Esophagus muscularis mucosa (tissue), 4 donors: ENCODE data around the gene TSC2. TPM values are rescaled to one million over a fixed set of nuclear protein-coding genes. Genes with fewer than 3 reads are reported as not detected.
A peak's percentile ranks its signal among the peaks of the same experiment; 100 is the strongest.

Source experiments
- DNase-seq: peaks from one replicate; pipeline ENCODE4 v3.0.0-alpha.2; 2017; ENCODE audit errors: extremely low spot score
- H3K27ac ChIP-seq, 4 donors: fragments of 200-600 bp; sonication (generic); replicated peaks in 1 of 4; 1 replicate in 3 of 4; 2 replicates in 1 of 4; pipeline ENCODE4 v1.5.1; 2016 to 2019; ENCODE audit warnings: mild to moderate bottlenecking in 1 of 4
- H3K27me3 ChIP-seq, 4 donors: fragments of 200-600 bp; sonication (generic); one replicate each; pipeline versions ENCODE4 v1.5.1 to v1.6.0; 2016 to 2019
- H3K36me3 ChIP-seq, 4 donors: fragments of 200-600 bp; sonication (generic); one replicate each; pipeline ENCODE4 v1.5.1; 2016 to 2019
- H3K4me1 ChIP-seq, 4 donors: fragments of 200-600 bp; sonication (generic); one replicate each; pipeline ENCODE4 v1.5.1; 2016 to 2019
- H3K4me3 ChIP-seq, 4 donors: fragments of 200-600 bp; sonication (generic); 1 replicate in 2 of 4; 2 replicates in 2 of 4; pipeline ENCODE4 v1.5.1; 2016 to 2019; ENCODE audit warnings: mild to moderate bottlenecking in 4 of 4, moderate library complexity in 1 of 4
- H3K9me3 ChIP-seq, 4 donors: fragments of 200-600 bp; sonication (generic); 1 replicate in 3 of 4; 2 replicates in 1 of 4; pipeline ENCODE4 v1.5.1; 2016 to 2019
- CTCF ChIP-seq, 3 experiments: fragments of 200-600 bp in 2 of 3; fragments of 450-650 bp in 1 of 3; sonication (generic) in 2 of 3; IDR thresholded peaks; one replicate each; pipeline ENCODE4 v1.5.1; 2017 to 2019; ENCODE audit warnings: antibody characterized with exemption in 3 of 3, mild to moderate bottlenecking in 2 of 3, moderate library complexity in 1 of 3
- EP300 ChIP-seq: sonication (generic); formaldehyde crosslinking; IDR thresholded peaks from one replicate; pipeline ENCODE4 v1.6.1; 2017; ENCODE audit warnings: antibody characterized with exemption
- POLR2A ChIP-seq: fragments of 450-650 bp; IDR thresholded peaks from one replicate; pipeline ENCODE4 v1.6.1; 2017; ENCODE audit warnings: antibody characterized with exemption, moderate library complexity, mild to moderate bottlenecking, low read depth
- POLR2AphosphoS5 ChIP-seq, 2 donors: sonication (generic); formaldehyde crosslinking; IDR thresholded peaks; one replicate each; pipeline ENCODE4 v1.6.1; 2017; ENCODE audit warnings: antibody characterized with exemption in 2 of 2
- WGBS: methylation state at CpG from one replicate; pipeline ENCODE4 v1.1.5; 2018; 5-methylcytosine and 5-hydroxymethylcytosine counted together
- intact Hi-C: fragments of 100-400 bp; cut with DNase I; formaldehyde crosslinking; loops from one replicate; pipeline ENCODE4 v1.15.1; 2023
- total RNA-seq, 4 donors: library from RNA; depleted of rRNA; stranded (reverse); fragments of >200 nt; gene quantifications; one replicate each; pipeline versions ENCODE4 v1.1.0 to v1.2.1, GENCODE V29; 2016

Gene TSC2
- total RNA-seq, 4 donors from 2014 or later = 41.3 to 71.7 (median 52.0) TPM

- H3K4me3 ChIP-seq = peak overlapping the region in 3 of 4 donors; percentile 5 to 23 (median 21)
- intact Hi-C loops = no loop called here
- peaks cover 54 to 59% (median 58%) of the 10 kb centered on the region in 4 donors for H3K4me1 ChIP-seq
- H3K27ac ChIP-seq = no peak overlapping the region
- H3K9me3 ChIP-seq = no peaks in the 10 kb centered on the region
- peak; percentile 94 for DNase-seq
- peaks cover 44 to 53% (median 51%) of the 10 kb centered on the region in 4 donors for H3K36me3 ChIP-seq
- TF ChIP-seq CTCF (IDR thresholded peaks at IDR 0.05) = peak; percentile 78 to 93 (median 85)
- TF ChIP-seq POLR2A = no peak
- TF ChIP-seq EP300 = no peak
- TF ChIP-seq POLR2AphosphoS5 (IDR thresholded peaks at IDR 0.05) = peak in 1 of 2 donors; percentile 70
- 41% methylated on average over 14 of the region's 36 CpGs for WGBS
- no peaks in the 10 kb centered on the region for H3K27me3 ChIP-seq
Measured at GRCh38 chr16:2003827-2004641, 43.8 kb upstream of the TSC2 start.

GRCh38 chr16:2004795-2005517 is 42.8 kb upstream of the TSC2 start:
- H3K36me3 ChIP-seq = peaks cover 35 to 43% (median 41%) of the 10 kb centered on the region in 4 donors
- H3K27me3 ChIP-seq = no peaks in the 10 kb centered on the region
- no peak overlapping the region for H3K27ac ChIP-seq
- H3K4me1 ChIP-seq = peaks cover 54 to 62% (median 60%) of the 10 kb centered on the region in 4 donors
- no peak for DNase-seq
- intact Hi-C loops = no loop called here
- H3K4me3 ChIP-seq = no peak overlapping the region
- WGBS = 84% methylated on average over 16 of the region's 34 CpGs
- no peak for TF ChIP-seq POLR2A
- no peaks in the 10 kb centered on the region for H3K9me3 ChIP-seq

- intact Hi-C loops = no loop called here
- Histone ChIP-seq H3K36me3 (peaks cover 28 to 38% (median 34%) of the 10 kb centered on the region in 4 donors), H3K9me3 (no peaks in the 10 kb centered on the region), H3K27ac (no peak overlapping the region), H3K27me3 (no peaks in the 10 kb centered on the region), H3K4me1 (peaks cover 60 to 69% (median 67%) of the 10 kb centered on the region in 4 donors), H3K4me3 (no peak overlapping the region)
- DNase-seq = no peak
- no CpG with 5 or more reads among the region's 21 CpGs for WGBS
- no peak for TF ChIP-seq POLR2AphosphoS5 (IDR thresholded peaks at IDR 0.05)
- no peak for TF ChIP-seq CTCF (IDR thresholded peaks at IDR 0.05)
- no peak for TF ChIP-seq POLR2A
- no peak for TF ChIP-seq EP300
Measured at GRCh38 chr16:2005646-2006045, 42.1 kb upstream of the TSC2 start.

GRCh38 chr16:2006317-2006716 is 41.5 kb upstream of the TSC2 start:
- Histone ChIP-seq H3K27ac (no peak overlapping the region), H3K4me3 (no peak overlapping the region), H3K36me3 (peaks cover 21 to 31% (median 28%) of the 10 kb centered on the region in 4 donors), H3K27me3 (no peaks in the 10 kb centered on the region), H3K9me3 (no peaks in the 10 kb centered on the region), H3K4me1 (peaks cover 61 to 70% (median 67%) of the 10 kb centered on the region in 4 donors)
- intact Hi-C loops = no loop called here
- TF ChIP-seq POLR2A (no peak), CTCF (IDR thresholded peaks at IDR 0.05) (no peak), POLR2AphosphoS5 (IDR thresholded peaks at IDR 0.05) (no peak), EP300 (no peak)
- DNase-seq = no peak
- WGBS = 91% methylated on average over 8 of the region's 8 CpGs
